Measurements from ENCODE around the gene DLEU7. TPM values are rescaled to one million over a fixed set of nuclear protein-coding genes. Genes with fewer than 3 reads are reported as not detected.

Gene DLEU7
- total and polyA plus RNA-seq, 10 of the 15 experiments (the other 5 are each of a cell fraction or from before 2014, with no cell fraction given), result not detected

- Histone ChIP-seq H3K4me1 (ENCODE audit: control insufficient read depth, insufficient read depth, low read length) (no peaks in the 10 kb centered on the region), H3K27me3 (replicated peaks in 1 of 2; ENCODE audit: control insufficient read depth in 2 of 2, insufficient read depth in 2 of 2, low read length in 1 of 2) (no peaks in the 10 kb centered on the region), H3K79me2 (ENCODE audit: control insufficient read depth, insufficient read depth, low read length) (no peaks in the 10 kb centered on the region), H3K4me3 (no peak overlapping the region), H3K9ac (ENCODE audit: control insufficient read depth, insufficient read depth, low read length) (no peak overlapping the region), H2AFZ (ENCODE audit: control insufficient read depth, low read depth, low read length) (no peak overlapping the region), H3K36me3 (ENCODE audit: control insufficient read depth in 2 of 2, insufficient read depth in 2 of 2, low read length in 1 of 2) (no peaks in the 10 kb centered on the region), H3K4me2 (ENCODE audit: control insufficient read depth, insufficient read depth) (no peak overlapping the region), H4K20me1 (ENCODE audit: control insufficient read depth, insufficient read depth) (no peaks in the 10 kb centered on the region), H3K27ac (ENCODE audit: control insufficient read depth, insufficient read depth) (no peak overlapping the region), H3K9me3 (replicated peaks; ENCODE audit: control insufficient read depth, insufficient read depth, low read length) (no peaks in the 10 kb centered on the region)
- FAIRE-seq (no peak), DNase-seq (ENCODE audit: low read depth, low spot score) (no peak), ATAC-seq (no peak)
- ChIA-PET POLR2A (no interaction called here), RAD21 (ENCODE audit: unreplicated experiment) (no interaction called here), CTCF (no interaction called here), SMC1A (ENCODE audit: uncharacterized antibody, unreplicated experiment) (no interaction called here)
- in situ Hi-C loops (cut with MboI) (no loop called here), intact Hi-C loops (cut with micrococcal nuclease; ENCODE audit: unreplicated experiment) (no loop called here)
- BruUV-seq (replicated peaks), result no TSS peak
- TF ChIP-seq NFIC (IDR thresholded peaks at IDR 0.05; ENCODE audit: low read depth, low read length), result no peak
- WGBS (ENCODE audit: insufficient coverage, insufficient replicate concordance, low lambda C conversion rate, missing lambda C conversion rate), result 55% methylated on average over 1 of the region's 1 CpG
Measured at GRCh38 chr13:50871405-50871804, 27.9 kb upstream of the DLEU7 start.

GRCh38 chr13:50867637-50867945 is 24.1 kb upstream of the DLEU7 start:
- H3K9me3 ChIP-seq (replicated peaks; ENCODE audit: control insufficient read depth, insufficient read depth, low read length), result no peaks in the 10 kb centered on the region
- ChIA-PET CTCF (no interaction called here), POLR2A (no interaction called here), RAD21 (ENCODE audit: unreplicated experiment) (no interaction called here), SMC1A (ENCODE audit: uncharacterized antibody, unreplicated experiment) (no interaction called here)
- H3K4me1 ChIP-seq (ENCODE audit: control insufficient read depth, insufficient read depth, low read length), result no peaks in the 10 kb centered on the region
- no peaks in the 10 kb centered on the region for H3K27me3 ChIP-seq (replicated peaks in 1 of 2; ENCODE audit: control insufficient read depth in 2 of 2, insufficient read depth in 2 of 2, low read length in 1 of 2)
- in situ Hi-C loops (cut with MboI) (no loop called here), intact Hi-C loops (cut with micrococcal nuclease; ENCODE audit: unreplicated experiment) (no loop called here)
- no peaks in the 10 kb centered on the region for H3K79me2 ChIP-seq (ENCODE audit: control insufficient read depth, insufficient read depth, low read length)
- no peak overlapping the region for H2AFZ ChIP-seq (ENCODE audit: control insufficient read depth, low read depth, low read length)
- no peak overlapping the region for H3K9ac ChIP-seq (ENCODE audit: control insufficient read depth, insufficient read depth, low read length)
- H3K27ac ChIP-seq (ENCODE audit: control insufficient read depth, insufficient read depth), result no peak overlapping the region
- DNase-seq (ENCODE audit: low read depth, low spot score) (no peak), FAIRE-seq (no peak), ATAC-seq (no peak)
- no peaks in the 10 kb centered on the region for H3K36me3 ChIP-seq (ENCODE audit: control insufficient read depth in 2 of 2, insufficient read depth in 2 of 2, low read length in 1 of 2)
- H3K4me2 ChIP-seq (ENCODE audit: control insufficient read depth, insufficient read depth), result no peak overlapping the region
- no peak overlapping the region for H3K4me3 ChIP-seq
- no peaks in the 10 kb centered on the region for H4K20me1 ChIP-seq (ENCODE audit: control insufficient read depth, insufficient read depth)
- no TSS peak for BruUV-seq (replicated peaks)
- WGBS (ENCODE audit: insufficient coverage, insufficient replicate concordance, low lambda C conversion rate, missing lambda C conversion rate), result 67% methylated on average over 3 of the region's 3 CpGs
- no peak for TF ChIP-seq CBFB (IDR thresholded peaks at IDR 0.05; ENCODE audit: low read depth)
- no peak for TF ChIP-seq ASH2L (IDR thresholded peaks at IDR 0.05; ENCODE audit: borderline replicate concordance, low read depth)
- TF ChIP-seq BACH1 (IDR thresholded peaks at IDR 0.05; ENCODE audit: borderline replicate concordance), result no peak
- TF ChIP-seq TCF7 (IDR thresholded peaks at IDR 0.05; ENCODE audit: borderline replicate concordance), result no peak
- no peak for TF ChIP-seq SREBF2 (IDR thresholded peaks at IDR 0.05; ENCODE audit: low read length)
- no peak for TF ChIP-seq ZNF622 (IDR thresholded peaks at IDR 0.05)
- TF ChIP-seq PKNOX1 (IDR thresholded peaks at IDR 0.05), result no peak
- TF ChIP-seq BCLAF1 (IDR thresholded peaks at IDR 0.05), result no peak
- no peak for TF ChIP-seq ZNF24 (IDR thresholded peaks at IDR 0.05)
- no peak for TF ChIP-seq NFIC (IDR thresholded peaks at IDR 0.05; ENCODE audit: low read depth, low read length)
- TF ChIP-seq YY1 (IDR thresholded peaks at IDR 0.05; ENCODE audit: low read depth, low read length), result no peak
- TF ChIP-seq SP1 (IDR thresholded peaks at IDR 0.05; ENCODE audit: low read depth, low read length), result no peak
- TF ChIP-seq NR2C2 (IDR thresholded peaks at IDR 0.05; ENCODE audit: borderline replicate concordance, control insufficient read depth, insufficient read length, low read depth), result no peak
- no peak for TF ChIP-seq CEBPB (IDR thresholded peaks at IDR 0.05; ENCODE audit: borderline replicate concordance in 1 of 2, low read depth in 2 of 2, low read length in 2 of 2)
- TF ChIP-seq CREB1 (IDR thresholded peaks at IDR 0.05; ENCODE audit: low read depth), result no peak

Measured in GM12878 (cell line).